GM12875 (cell line): ENCODE results near the gene SUPT20H.

Source experiments
- H3K4me3 ChIP-seq: one replicate; pipeline ENCODE4 v1.5.1; 2011; ENCODE audit warnings: low read depth, low read length, control low read depth
- TF ChIP-seq, protein P1 (sequence below): IDR thresholded peaks from 2 replicates; pipeline ENCODE4 v1.5.1; 2011; ENCODE audit warnings: low read depth, mild to moderate bottlenecking, control low read depth, inconsistent platforms, low read length, moderate library complexity, borderline replicate concordance; ENCODE audit not compliant: insufficient read depth

SUPT20H gene

DNA sequence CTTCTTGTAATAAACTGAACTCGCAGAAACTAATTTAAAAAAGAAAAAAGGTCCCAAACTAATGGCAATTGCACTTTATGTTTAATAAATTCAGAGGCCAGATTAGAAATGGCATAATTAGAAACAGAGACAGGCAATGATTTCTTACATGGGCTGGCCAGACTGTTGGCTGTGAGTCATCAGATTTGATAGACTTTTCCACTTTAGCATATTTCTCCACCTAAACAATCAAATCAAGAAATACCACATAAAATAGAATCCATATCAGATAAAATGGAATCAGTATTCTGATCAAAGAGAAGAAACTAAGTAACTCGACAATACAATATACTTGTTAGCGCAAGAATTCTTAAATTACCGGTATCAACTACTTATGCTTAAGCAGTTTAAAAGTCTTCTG, 29.9 kb downstream of the SUPT20H start:
- H3K4me3 ChIP-seq: no peak overlapping the region
- TF ChIP-seq, protein P1, sequence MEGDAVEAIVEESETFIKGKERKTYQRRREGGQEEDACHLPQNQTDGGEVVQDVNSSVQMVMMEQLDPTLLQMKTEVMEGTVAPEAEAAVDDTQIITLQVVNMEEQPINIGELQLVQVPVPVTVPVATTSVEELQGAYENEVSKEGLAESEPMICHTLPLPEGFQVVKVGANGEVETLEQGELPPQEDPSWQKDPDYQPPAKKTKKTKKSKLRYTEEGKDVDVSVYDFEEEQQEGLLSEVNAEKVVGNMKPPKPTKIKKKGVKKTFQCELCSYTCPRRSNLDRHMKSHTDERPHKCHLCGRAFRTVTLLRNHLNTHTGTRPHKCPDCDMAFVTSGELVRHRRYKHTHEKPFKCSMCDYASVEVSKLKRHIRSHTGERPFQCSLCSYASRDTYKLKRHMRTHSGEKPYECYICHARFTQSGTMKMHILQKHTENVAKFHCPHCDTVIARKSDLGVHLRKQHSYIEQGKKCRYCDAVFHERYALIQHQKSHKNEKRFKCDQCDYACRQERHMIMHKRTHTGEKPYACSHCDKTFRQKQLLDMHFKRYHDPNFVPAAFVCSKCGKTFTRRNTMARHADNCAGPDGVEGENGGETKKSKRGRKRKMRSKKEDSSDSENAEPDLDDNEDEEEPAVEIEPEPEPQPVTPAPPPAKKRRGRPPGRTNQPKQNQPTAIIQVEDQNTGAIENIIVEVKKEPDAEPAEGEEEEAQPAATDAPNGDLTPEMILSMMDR: no peak

DNA sequence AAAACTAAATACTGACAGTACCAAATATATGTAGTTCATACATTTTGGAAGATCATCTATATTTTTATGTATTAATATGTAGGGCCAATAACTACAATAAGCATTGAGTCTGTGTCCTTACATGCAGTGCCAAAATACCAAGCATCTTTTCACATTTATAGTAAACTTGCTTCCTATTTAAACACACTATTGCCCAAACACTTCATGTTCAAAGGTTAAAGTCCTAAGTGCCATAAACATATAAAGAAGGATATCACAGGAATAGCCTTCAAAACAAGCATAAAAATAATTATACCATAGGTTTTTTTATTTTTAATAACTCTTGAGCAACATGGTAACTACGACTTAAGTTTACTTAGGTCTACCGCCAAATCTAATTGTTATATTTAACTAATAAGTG, 31.8 kb downstream of the SUPT20H start:
- TF ChIP-seq, protein P1: no peak
- no peak overlapping the region for H3K4me3 ChIP-seq

DNA sequence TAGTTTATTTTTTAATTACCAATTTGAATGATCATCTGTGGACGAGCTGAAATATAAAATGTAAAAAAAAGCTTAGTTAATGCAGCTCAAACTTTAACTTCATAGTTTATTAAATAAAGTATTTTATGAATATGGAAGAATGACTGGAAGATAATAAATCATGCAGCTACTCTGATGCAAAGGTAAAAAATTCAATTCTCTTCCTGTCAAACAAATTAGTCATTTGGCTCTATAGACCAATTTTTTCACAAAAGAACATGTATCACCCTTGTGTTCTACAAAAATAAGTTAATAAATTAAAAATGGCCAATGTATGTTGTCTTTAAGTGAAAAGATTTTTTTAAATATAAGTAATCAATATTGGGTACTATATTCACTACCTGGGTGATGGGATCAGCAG, 32.7 kb downstream of the SUPT20H start:
- TF ChIP-seq, protein P1: no peak
- H3K4me3 ChIP-seq: no peak overlapping the region

DNA sequence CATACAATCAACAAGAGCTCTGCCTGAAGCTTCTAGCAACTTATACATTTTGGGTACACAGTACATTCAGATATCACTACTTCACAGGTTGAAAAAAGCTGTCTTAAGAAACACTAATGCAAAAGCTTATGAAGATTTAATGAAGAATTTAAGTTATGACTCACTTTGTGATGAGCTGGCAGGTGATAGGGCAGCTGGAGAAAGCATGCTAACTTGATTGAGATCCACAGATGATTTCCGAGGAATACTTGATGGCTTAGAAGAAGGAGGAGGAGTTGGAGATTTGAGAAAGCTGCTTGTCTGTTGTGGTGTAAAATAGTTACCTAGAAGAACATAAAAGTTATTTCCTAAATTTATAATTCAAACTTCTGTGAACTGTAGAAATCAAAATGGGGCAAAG, 35.6 kb downstream of the SUPT20H start:
- H3K4me3 ChIP-seq: no peak overlapping the region
- TF ChIP-seq, protein P1: no peak

DNA sequence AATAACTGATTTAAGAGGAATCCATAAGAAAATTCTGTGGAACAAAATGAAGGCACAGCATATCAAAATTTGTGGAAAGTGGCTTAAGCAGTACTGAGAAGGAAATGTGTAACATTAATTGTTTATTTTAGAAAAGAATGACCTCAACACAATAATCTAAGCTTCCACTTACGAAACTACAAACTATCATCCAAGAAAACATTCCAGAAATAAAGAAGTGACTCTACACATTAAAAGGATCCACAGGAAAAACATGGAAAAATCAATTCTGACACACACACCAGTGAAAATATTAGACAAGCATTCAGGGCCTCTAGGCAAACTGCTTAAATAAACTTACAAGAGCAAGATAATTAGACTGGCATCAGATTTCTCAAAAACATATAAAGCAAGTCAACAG, 44.9 kb downstream of the SUPT20H start:
- TF ChIP-seq, protein P1: no peak
- H3K4me3 ChIP-seq: no peak overlapping the region

DNA sequence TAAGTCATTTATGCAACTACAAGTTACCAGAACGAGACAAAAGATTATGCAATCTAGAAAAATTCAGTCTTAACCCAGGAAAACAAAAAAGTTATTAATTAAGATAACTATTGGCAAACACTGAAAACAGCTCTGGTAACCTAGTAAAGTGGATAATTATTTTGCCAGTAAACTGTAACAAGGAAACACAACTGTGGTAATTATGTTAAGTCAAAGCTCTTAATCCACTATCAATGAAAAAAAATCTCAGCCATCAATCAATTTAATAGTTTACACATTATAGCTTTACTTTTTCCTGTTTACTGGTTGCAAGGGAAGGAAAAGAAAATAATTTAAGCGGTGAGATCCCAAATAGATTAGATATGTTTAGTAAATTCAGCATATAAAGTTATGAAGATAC, 47.7 kb downstream of the SUPT20H start:
- TF ChIP-seq, protein P1: no peak
- no peak overlapping the region for H3K4me3 ChIP-seq

DNA sequence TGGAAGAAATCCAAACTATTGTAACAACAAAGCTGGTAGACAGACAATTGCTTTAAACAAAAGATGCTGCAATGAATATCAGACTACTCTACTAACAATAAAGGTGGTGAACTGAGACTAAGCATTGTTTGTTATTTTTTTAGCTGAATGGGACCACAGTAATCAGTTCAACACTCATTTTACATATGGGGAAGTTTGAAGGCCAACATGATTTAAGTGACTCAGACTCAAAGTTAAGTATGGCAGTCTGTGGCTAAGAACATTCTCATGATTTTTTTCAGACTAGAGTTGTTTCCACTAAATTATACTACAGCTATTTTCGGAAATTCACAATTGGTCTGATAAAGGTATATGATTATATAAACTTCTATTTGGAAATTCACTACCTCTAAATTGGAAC, 48.5 kb downstream of the SUPT20H start:
- no peak overlapping the region for H3K4me3 ChIP-seq
- TF ChIP-seq, protein P1: no peak
